Smooth muscle cell (in vitro differentiated cells): ENCODE results near the gene UBA7. TPM values are rescaled to one million over a fixed set of nuclear protein-coding genes. Genes with fewer than 3 reads are reported as not detected.
A peak's percentile ranks its signal among the peaks of the same experiment; 100 is the strongest.

Source experiments
- DNase-seq: peaks from one replicate; lab custom pipeline; 2025; ENCODE audit not compliant: unreplicated experiment; lab: John Stamatoyannopoulos, UW
- H2AFZ ChIP-seq: fragments of 200-600 bp; sonication (generic); 2 replicates; pipeline ENCODE4 v1.6.0; 2016; ENCODE audit warnings: antibody characterized with exemption, low read depth, mild to moderate bottlenecking
- H3F3A ChIP-seq: fragments of 200-600 bp; sonication (generic); 2 replicates; pipeline ENCODE4 v1.6.0; 2017; ENCODE audit warnings: antibody characterized with exemption, low read depth
- H3K27ac ChIP-seq: fragments of 200-600 bp; sonication (generic); 2 replicates; pipeline ENCODE4 v1.5.1; 2016; ENCODE audit warnings: low read depth, mild to moderate bottlenecking
- H3K27me3 ChIP-seq: fragments of 200-600 bp; sonication (generic); 2 replicates; pipeline ENCODE4 v1.6.1; 2016; ENCODE audit warnings: low read depth, mild to moderate bottlenecking
- H3K36me3 ChIP-seq: fragments of 200-600 bp; sonication (generic); 2 replicates; pipeline ENCODE4 v1.5.1; 2016; ENCODE audit warnings: low read depth
- H3K4me1 ChIP-seq: fragments of 200-600 bp; sonication (generic); 2 replicates; pipeline ENCODE4 v1.5.1; 2016; ENCODE audit warnings: low read depth
- H3K4me2 ChIP-seq: fragments of 200-600 bp; sonication (generic); 2 replicates; pipeline ENCODE4 v1.6.0; 2016; ENCODE audit warnings: mild to moderate bottlenecking
- H3K4me3 ChIP-seq: fragments of 200-600 bp; sonication (generic); 2 replicates; pipeline ENCODE4 v1.5.1; 2016; ENCODE audit warnings: mild to moderate bottlenecking
- H3K79me2 ChIP-seq: fragments of 200-600 bp; sonication (generic); 2 replicates; pipeline ENCODE4 v1.6.0; 2016; ENCODE audit warnings: low read depth, mild to moderate bottlenecking
- H3K9ac ChIP-seq: fragments of 200-600 bp; sonication (generic); 2 replicates; pipeline ENCODE4 v1.6.0; 2016; ENCODE audit warnings: low read depth
- H3K9me3 ChIP-seq: fragments of 200-600 bp; sonication (generic); replicated peaks from 2 replicates; pipeline ENCODE4 v1.5.1; 2016; ENCODE audit warnings: low read depth
- H4K20me1 ChIP-seq: fragments of 200-600 bp; sonication (generic); 2 replicates; pipeline ENCODE4 v1.6.0; 2016; ENCODE audit warnings: low read depth
- WGBS: methylation state at CpG from one replicate; pipeline ENCODE4 v1.1.7; 2016; ENCODE audit warnings: low lambda C conversion rate; 5-methylcytosine and 5-hydroxymethylcytosine counted together
- polyA plus RNA-seq: library from polyadenylated mRNA; unstranded; fragments of >200 nt; fragmentation: Nextera tagmentation; extraction: Ambion mirVana; gene quantifications from 2 replicates; pipeline ENCODE4 v1.2.1, GENCODE V29; 2016
- total RNA-seq: library from RNA; depleted of rRNA; stranded (reverse); fragments of >200 nt; gene quantifications from 2 replicates; pipeline ENCODE4 v1.2.3, GENCODE V29; 2014
- TF ChIP-seq, protein P1 (sequence below): fragments of 200-600 bp; sonication (generic); IDR thresholded peaks from 2 replicates; pipeline ENCODE4 v1.5.1; 2017; ENCODE audit warnings: borderline replicate concordance, mild to moderate bottlenecking, antibody characterized with exemption; ENCODE audit not compliant: insufficient read depth, poor library complexity, severe bottlenecking

UBA7 gene
- total and polyA plus RNA-seq, 2 experiments from 2014 or later: 6.6 to 6.9 TPM

DNA sequence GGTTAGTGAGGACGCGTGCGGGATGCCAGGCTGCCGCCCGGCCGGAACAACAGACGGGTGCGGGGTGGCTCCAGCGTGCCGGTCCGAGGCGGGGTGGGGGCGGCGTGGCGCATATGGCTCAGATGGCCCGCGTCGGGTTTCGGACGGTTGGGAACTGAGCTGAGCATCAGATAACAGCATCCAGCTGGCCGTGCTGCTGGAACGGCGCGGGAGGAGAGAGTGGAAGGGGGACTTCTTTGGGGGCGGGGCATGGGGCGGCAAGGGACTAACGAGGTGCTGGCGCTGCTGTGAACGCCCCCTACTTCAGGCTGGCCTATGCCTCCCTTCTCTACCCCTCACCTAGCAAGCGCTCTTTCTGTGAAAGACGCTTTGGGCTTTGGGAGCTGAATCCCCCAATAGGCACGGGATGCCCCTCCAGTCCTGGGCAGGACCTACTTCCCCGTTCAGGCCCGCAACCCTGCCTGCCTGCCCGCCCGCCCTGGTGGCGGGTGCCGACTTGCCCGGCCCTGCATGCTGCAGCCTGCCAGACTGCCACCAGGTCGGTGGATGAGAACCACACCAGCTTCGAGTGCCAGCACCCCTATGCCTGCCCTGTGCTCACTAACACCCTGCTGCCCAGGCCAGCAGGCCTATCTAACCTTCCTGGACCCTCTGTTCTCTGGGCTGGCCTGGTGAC, 10.2 kb downstream of the UBA7 start:
- Histone ChIP-seq H3K79me2 (no peaks in the 10 kb centered on the region), H3K4me2 (peak overlapping the region; percentile 87), H3K36me3 (no peaks in the 10 kb centered on the region), H2AFZ (peak overlapping the region; percentile 94), H3K4me1 (peaks cover 6% of the 10 kb centered on the region), H3K9me3 (no peaks in the 10 kb centered on the region), H3K9ac (peak overlapping the region; percentile 8), H3K4me3 (peak overlapping the region; percentile 79), H3K27me3 (no peaks in the 10 kb centered on the region), H4K20me1 (no peaks in the 10 kb centered on the region), H3F3A (no peaks in the 10 kb centered on the region), H3K27ac (peak overlapping the region; percentile 40)
- TF ChIP-seq, protein P1, sequence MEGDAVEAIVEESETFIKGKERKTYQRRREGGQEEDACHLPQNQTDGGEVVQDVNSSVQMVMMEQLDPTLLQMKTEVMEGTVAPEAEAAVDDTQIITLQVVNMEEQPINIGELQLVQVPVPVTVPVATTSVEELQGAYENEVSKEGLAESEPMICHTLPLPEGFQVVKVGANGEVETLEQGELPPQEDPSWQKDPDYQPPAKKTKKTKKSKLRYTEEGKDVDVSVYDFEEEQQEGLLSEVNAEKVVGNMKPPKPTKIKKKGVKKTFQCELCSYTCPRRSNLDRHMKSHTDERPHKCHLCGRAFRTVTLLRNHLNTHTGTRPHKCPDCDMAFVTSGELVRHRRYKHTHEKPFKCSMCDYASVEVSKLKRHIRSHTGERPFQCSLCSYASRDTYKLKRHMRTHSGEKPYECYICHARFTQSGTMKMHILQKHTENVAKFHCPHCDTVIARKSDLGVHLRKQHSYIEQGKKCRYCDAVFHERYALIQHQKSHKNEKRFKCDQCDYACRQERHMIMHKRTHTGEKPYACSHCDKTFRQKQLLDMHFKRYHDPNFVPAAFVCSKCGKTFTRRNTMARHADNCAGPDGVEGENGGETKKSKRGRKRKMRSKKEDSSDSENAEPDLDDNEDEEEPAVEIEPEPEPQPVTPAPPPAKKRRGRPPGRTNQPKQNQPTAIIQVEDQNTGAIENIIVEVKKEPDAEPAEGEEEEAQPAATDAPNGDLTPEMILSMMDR: no peak
- DNase-seq: peak; percentile 70
- 16% methylated on average over 25 of the region's 41 CpGs for WGBS

GRCh38 chr3:49802719-49803464, 10.9 kb downstream of the UBA7 start, which contains the start of gene INKA1:
TSS of gene INKA1 (plus strand) at chr3:49803261. CDS start at chr3:49803393, 132 bp downstream.
- Histone ChIP-seq H3K4me2 (peak within 1 kb of the TSS; percentile 87), H3K9me3 (no peaks in the 10 kb centered on the region), H4K20me1 (no peaks in the 10 kb centered on the region), H3K79me2 (no peaks in the 10 kb centered on the region), H3K36me3 (no peaks in the 10 kb centered on the region), H3K27me3 (no peaks in the 10 kb centered on the region), H3K4me3 (peak within 1 kb of the TSS; percentile 79), H3K9ac (peak within 1 kb of the TSS; percentile 8), H2AFZ (peak within 1 kb of the TSS; percentile 94), H3F3A (no peaks in the 10 kb centered on the region), H3K4me1 (peaks cover 6% of the 10 kb centered on the region), H3K27ac (peak within 1 kb of the TSS; percentile 40)
- WGBS: under 1% methylated on average over 36 of the region's 71 CpGs
- TF ChIP-seq, protein P1: peak; percentile 75
- DNase-seq: peak; percentile 85

DNA sequence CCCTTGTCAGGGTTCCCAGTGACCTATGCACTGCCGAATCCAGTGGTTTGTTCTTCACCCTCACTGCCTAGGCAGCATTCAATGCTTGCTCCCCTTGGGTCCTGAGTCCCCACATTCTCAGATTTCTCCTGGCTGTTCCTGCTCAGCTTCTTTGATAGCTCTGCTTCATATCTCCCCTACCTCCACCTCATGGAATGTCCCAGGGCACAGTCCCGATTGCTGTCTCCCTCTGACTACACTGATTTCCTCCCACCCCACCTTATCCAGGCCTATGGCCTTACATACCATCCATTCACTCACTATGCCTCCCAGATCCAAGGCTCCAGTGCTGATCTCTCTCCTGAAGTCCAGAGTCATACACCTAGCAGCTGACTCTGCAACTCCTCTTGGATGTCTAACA, 12.6 kb downstream of the UBA7 start:
- no peak overlapping the region for H2AFZ ChIP-seq
- no peaks in the 10 kb centered on the region for H4K20me1 ChIP-seq
- no peaks in the 10 kb centered on the region for H3F3A ChIP-seq
- 88% methylated on average over 2 of the region's 2 CpGs for WGBS
- no peak for DNase-seq
- TF ChIP-seq, protein P1: no peak
- H3K27me3 ChIP-seq: no peaks in the 10 kb centered on the region
- H3K9ac ChIP-seq: no peak overlapping the region
- H3K79me2 ChIP-seq: no peaks in the 10 kb centered on the region
- H3K36me3 ChIP-seq: no peaks in the 10 kb centered on the region
- H3K4me1 ChIP-seq: peaks cover 6% of the 10 kb centered on the region
- H3K4me2 ChIP-seq: no peak overlapping the region
- no peak overlapping the region for H3K4me3 ChIP-seq
- H3K9me3 ChIP-seq: no peaks in the 10 kb centered on the region
- no peak overlapping the region for H3K27ac ChIP-seq
